Central memory CD8-positive, alpha-beta T cell (primary cell): ENCODE measurements around the gene UBE2H.
"Not testable (repeated sequence)": the region's sequence is repeated elsewhere in the genome, so short reads cannot be mapped to it uniquely, and the experiment has no call there.

Experiments used
- ATAC-seq: fragments of 150-1000 bp; cut with Tn5 transposase; replicated peaks from 2 replicates; pipeline ENCODE4 v1.10.0; 2022; ENCODE audit warnings: mild to moderate bottlenecking, moderate FRiP score, moderate number of reproducible peaks; ENCODE audit not compliant: poor library complexity, severe bottlenecking; ENCODE audit errors: extremely low read depth
- DNase-seq, 2 donors: peaks; one replicate each; pipeline ENCODE4 v3.0.0; 2021; ENCODE audit warnings: low spot score in 2 of 2
- H3K27ac Mint-ChIP-seq: one replicate; pipeline ENCODE4 v1.8.0; 2022; ENCODE audit warnings: low read depth, mild to moderate bottlenecking, moderate library complexity, mixed read lengths
- H3K27me3 Mint-ChIP-seq: one replicate; pipeline ENCODE4 v1.8.0; 2022; ENCODE audit warnings: mixed read lengths
- H3K36me3 Mint-ChIP-seq: one replicate; pipeline ENCODE4 v1.8.0; 2022; ENCODE audit warnings: mild to moderate bottlenecking, moderate library complexity, mixed read lengths; ENCODE audit not compliant: insufficient read depth
- H3K4me1 Mint-ChIP-seq: one replicate; pipeline ENCODE4 v1.8.0; 2022; ENCODE audit warnings: mixed read lengths
- H3K4me3 Mint-ChIP-seq: one replicate; pipeline ENCODE4 v1.8.0; 2022; ENCODE audit warnings: mild to moderate bottlenecking, moderate library complexity, mixed read lengths
- H3K9me3 Mint-ChIP-seq: one replicate; pipeline ENCODE4 v1.8.0; 2022; ENCODE audit warnings: mixed read lengths

The UBE2H gene

GRCh38 chr7:129894184-129894583, 58.6 kb downstream of the UBE2H start:
- ATAC-seq, H3K27ac Mint-ChIP-seq, H3K36me3 Mint-ChIP-seq, H3K27me3 Mint-ChIP-seq, DNase-seq, H3K4me3 Mint-ChIP-seq, H3K9me3 Mint-ChIP-seq: not testable (repeated sequence)
- peaks cover 34% of the 10 kb centered on the region for H3K4me1 Mint-ChIP-seq

GRCh38 chr7:129890090-129890489, 62.7 kb downstream of the UBE2H start:
- DNase-seq (no peak), ATAC-seq (no peak)
- Mint-ChIP-seq H3K4me1 (peaks cover 19% of the 10 kb centered on the region), H3K27ac (no peak overlapping the region), H3K4me3 (no peak overlapping the region), H3K27me3 (no peaks in the 10 kb centered on the region), H3K9me3 (no peaks in the 10 kb centered on the region), H3K36me3 (peaks cover 8% of the 10 kb centered on the region)

DNA sequence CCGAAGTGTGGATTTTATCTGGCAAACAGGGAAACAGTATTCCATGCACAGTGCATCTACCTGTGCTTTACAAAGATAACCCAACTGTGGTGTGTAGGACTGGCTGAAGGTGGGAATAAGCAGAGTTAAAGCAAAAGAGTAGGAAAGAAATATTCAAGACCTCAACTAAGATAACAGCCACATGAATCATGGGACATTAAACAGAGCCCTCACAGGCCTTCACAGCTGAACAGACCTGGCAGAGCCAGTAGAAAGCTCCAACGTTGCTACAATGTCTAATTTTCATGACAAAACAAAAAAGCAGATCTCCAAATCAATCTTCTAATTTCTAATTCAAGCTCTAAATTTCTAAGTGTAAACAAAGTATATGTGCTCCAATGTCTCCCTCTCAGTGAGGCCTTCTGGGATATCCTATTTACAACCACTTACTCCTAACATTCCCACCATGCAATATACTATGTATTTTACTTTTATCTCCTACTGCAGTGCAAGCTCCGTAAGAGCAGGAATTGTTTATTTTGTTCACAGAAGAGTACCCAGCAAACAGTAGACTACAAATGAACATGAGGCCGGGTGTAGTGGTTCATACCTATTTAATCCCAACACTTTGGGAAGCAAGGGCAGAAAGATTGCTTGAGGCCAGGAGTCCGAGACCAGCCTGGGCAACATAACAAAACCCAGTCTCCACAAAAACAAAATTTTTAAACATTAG, 63.5 kb downstream of the UBE2H start:
- no peak for DNase-seq
- Mint-ChIP-seq H3K4me3 (no peak overlapping the region), H3K4me1 (peaks cover 14% of the 10 kb centered on the region), H3K36me3 (peaks cover 11% of the 10 kb centered on the region), H3K27ac (no peak overlapping the region), H3K27me3 (no peaks in the 10 kb centered on the region), H3K9me3 (no peaks in the 10 kb centered on the region)
- ATAC-seq, result no peak

GRCh38 chr7:129887865-129888264, 64.9 kb downstream of the UBE2H start:
- peak overlapping the region; percentile 69 for H3K27ac Mint-ChIP-seq
- ATAC-seq, result no peak

GRCh38 chr7:129886818-129887186, 66.0 kb downstream of the UBE2H start:
- H3K27me3 Mint-ChIP-seq, result no peaks in the 10 kb centered on the region
- no peak overlapping the region for H3K27ac Mint-ChIP-seq
- peaks cover 12% of the 10 kb centered on the region for H3K4me1 Mint-ChIP-seq
- no peak overlapping the region for H3K4me3 Mint-ChIP-seq
- no peaks in the 10 kb centered on the region for H3K9me3 Mint-ChIP-seq
- DNase-seq, result no peak
- H3K36me3 Mint-ChIP-seq, result peaks cover 11% of the 10 kb centered on the region
- no peak for ATAC-seq

More at GRCh38 chr7:129887865-129888264, 64.9 kb downstream of the UBE2H start:
- Mint-ChIP-seq H3K9me3 (no peaks in the 10 kb centered on the region), H3K4me1 (peaks cover 8% of the 10 kb centered on the region), H3K36me3 (peaks cover 11% of the 10 kb centered on the region), H3K27me3 (no peaks in the 10 kb centered on the region), H3K4me3 (no peak overlapping the region)
- DNase-seq, result no peak

DNA sequence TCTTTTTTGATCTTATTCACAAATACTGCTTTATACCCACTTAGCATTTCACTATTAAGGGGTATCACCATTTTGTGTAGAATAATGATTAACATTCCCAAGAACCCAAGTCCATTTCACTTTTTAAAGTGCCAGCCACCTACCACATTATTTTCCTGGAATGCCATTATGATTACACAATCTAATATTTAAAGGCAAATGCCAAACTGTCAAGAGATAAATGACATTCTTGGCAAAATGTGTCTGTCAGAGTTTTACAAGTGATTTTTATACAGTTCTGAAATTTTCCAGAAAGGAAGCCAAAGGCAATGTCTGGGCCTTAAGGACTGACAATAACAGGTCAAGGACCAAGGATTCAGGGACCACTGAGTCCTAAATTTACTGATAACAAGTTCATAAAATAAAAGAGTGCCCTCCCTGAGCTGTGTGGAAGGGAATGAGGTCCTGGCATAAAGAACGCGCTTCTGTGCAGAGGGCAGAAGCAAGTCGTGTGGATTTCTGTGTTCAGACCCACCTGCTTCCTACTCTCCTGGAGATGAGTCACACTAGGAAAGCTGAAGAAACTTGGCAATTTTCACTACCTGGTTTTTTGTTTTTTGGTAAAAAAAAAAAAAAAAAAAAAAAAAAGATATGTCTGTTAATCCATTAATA, 66.5 kb downstream of the UBE2H start:
- DNase-seq (no peak), ATAC-seq (no peak)
- H3K9me3 Mint-ChIP-seq, result no peaks in the 10 kb centered on the region
- no peaks in the 10 kb centered on the region for H3K27me3 Mint-ChIP-seq
- peaks cover 11% of the 10 kb centered on the region for H3K36me3 Mint-ChIP-seq
- no peak overlapping the region for H3K4me3 Mint-ChIP-seq
- no peak overlapping the region for H3K27ac Mint-ChIP-seq
- H3K4me1 Mint-ChIP-seq, result peaks cover 16% of the 10 kb centered on the region

GRCh38 chr7:129884495-129884894, 68.3 kb downstream of the UBE2H start:
- H3K36me3 Mint-ChIP-seq, result peaks cover 11% of the 10 kb centered on the region
- DNase-seq, result no peak
- no peaks in the 10 kb centered on the region for H3K27me3 Mint-ChIP-seq
- H3K4me3 Mint-ChIP-seq, result no peak overlapping the region
- H3K4me1 Mint-ChIP-seq, result peaks cover 27% of the 10 kb centered on the region
- no peak for ATAC-seq
- no peak overlapping the region for H3K27ac Mint-ChIP-seq
- no peaks in the 10 kb centered on the region for H3K9me3 Mint-ChIP-seq

GRCh38 chr7:129883151-129883550, 69.6 kb downstream of the UBE2H start:
- DNase-seq (no peak), ATAC-seq (no peak)
- Mint-ChIP-seq H3K9me3 (no peaks in the 10 kb centered on the region), H3K4me1 (peaks cover 25% of the 10 kb centered on the region), H3K36me3 (peaks cover 18% of the 10 kb centered on the region), H3K27me3 (no peaks in the 10 kb centered on the region), H3K4me3 (no peak overlapping the region), H3K27ac (no peak overlapping the region)

- Mint-ChIP-seq H3K36me3 (peaks cover 18% of the 10 kb centered on the region), H3K4me3 (no peak overlapping the region), H3K27ac (no peak overlapping the region), H3K27me3 (no peaks in the 10 kb centered on the region), H3K4me1 (peaks cover 25% of the 10 kb centered on the region), H3K9me3 (no peaks in the 10 kb centered on the region)
- ATAC-seq (no peak), DNase-seq (no peak)
Observed at GRCh38 chr7:129882531-129882930, 70.2 kb downstream of the UBE2H start.

DNA sequence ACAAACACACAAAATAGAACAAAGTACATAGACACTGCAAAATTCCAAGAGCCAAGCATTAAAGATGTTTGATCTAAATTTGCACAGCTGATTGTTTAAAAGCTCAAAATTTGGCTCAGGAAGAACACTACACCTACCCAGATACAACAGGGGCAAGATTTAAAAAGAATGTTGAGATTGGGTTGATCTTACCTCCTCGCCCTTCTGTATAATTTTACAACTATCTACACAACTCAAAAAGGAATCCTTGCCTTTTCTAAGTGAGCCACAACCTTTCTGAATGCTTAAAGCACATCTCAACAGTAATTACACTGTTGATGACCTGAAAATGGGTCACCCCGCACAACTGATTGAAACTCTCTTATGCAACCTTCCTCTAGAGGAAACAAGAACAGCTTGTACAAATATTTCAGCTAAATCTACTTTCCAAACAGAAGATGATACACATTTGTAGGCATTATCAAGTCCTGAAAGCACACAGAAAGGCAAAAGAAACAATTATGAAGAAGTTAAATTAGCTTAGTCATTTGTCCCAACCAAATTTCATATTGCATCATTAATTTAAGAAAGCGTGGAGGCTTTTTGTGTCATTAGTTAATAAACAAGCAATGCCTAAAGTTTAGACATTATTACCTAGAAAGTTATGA, 75.5 kb downstream of the UBE2H start:
- no peaks in the 10 kb centered on the region for H3K27me3 Mint-ChIP-seq
- H3K27ac Mint-ChIP-seq, result no peak overlapping the region
- no peaks in the 10 kb centered on the region for H3K9me3 Mint-ChIP-seq
- H3K36me3 Mint-ChIP-seq, result peaks cover 20% of the 10 kb centered on the region
- DNase-seq (no peak), ATAC-seq (no peak)
- no peak overlapping the region for H3K4me3 Mint-ChIP-seq
- H3K4me1 Mint-ChIP-seq, result peaks cover 45% of the 10 kb centered on the region

DNA sequence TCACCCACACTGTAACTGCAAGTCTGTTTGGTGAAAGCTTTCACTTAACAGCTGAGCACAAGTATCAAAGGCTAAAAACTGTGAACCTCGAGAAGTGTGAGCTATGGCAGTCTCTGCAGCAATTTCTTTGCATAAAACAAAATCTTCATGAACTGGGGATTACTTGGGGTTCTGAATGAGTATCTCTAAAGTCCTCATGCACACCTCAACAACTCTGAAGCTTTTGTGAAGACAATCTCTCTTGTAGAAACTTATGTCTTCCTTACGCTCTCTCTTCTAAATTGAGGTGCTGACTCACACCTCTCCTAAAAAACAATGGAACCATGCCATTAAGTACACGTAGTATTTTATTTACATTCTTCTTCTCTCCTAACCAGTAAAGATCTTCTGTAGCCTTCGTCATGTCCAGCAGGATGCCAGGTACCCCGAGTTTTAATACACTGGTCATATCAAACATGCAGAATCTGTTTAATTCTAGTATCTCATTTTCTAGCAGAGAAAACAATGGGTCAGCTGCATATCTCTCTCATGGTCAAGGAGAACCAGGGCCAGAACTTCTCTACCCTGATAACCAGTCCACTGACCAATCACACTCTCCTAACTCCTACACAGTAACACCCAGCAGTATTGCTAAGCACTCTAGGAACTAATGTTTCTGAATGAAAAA, 76.9 kb downstream of the UBE2H start:
- no peaks in the 10 kb centered on the region for H3K27me3 Mint-ChIP-seq

GRCh38 chr7:129875160-129875559, 77.6 kb downstream of the UBE2H start:
- no peaks in the 10 kb centered on the region for H3K9me3 Mint-ChIP-seq
- ATAC-seq (no peak), DNase-seq (no peak)
- H3K27me3 Mint-ChIP-seq, result no peaks in the 10 kb centered on the region
- H3K4me1 Mint-ChIP-seq, result peaks cover 34% of the 10 kb centered on the region
- no peak overlapping the region for H3K4me3 Mint-ChIP-seq
- peaks cover 19% of the 10 kb centered on the region for H3K36me3 Mint-ChIP-seq
- H3K27ac Mint-ChIP-seq, result no peak overlapping the region

More for the DNA sequence above, 76.9 kb downstream of the UBE2H start:
- no peak for ATAC-seq
- H3K4me1 Mint-ChIP-seq, result peaks cover 38% of the 10 kb centered on the region
- H3K9me3 Mint-ChIP-seq, result no peaks in the 10 kb centered on the region
- no peak overlapping the region for H3K27ac Mint-ChIP-seq
- DNase-seq, result no peak
- H3K36me3 Mint-ChIP-seq, result peaks cover 20% of the 10 kb centered on the region
- no peak overlapping the region for H3K4me3 Mint-ChIP-seq
